Renal cortex interstitium (tissue), 15 donors: Measurements from ENCODE around the gene CNDP2. TPM values are rescaled to one million over a fixed set of nuclear protein-coding genes. Genes with fewer than 3 reads are reported as not detected.

Experiments used
- DNase-seq, 11 donors: peaks; one replicate each; pipeline ENCODE4 v3.0.0-alpha.2; 2013; ENCODE audit warnings: low read depth in 9 of 11, low spot score in 4 of 11; ENCODE audit errors: extremely low read depth in 1 of 11
- long read RNA-seq, 16 experiments: transcript quantifications; one replicate each; lab custom pipeline, GENCODE V29; 2026
- polyA plus RNA-seq, 3 donors: library from polyadenylated mRNA; unstranded; fragments of 120-200 nt; gene quantifications; one replicate each; pipeline ENCODE4 v1.2.1, GENCODE V29; 2013; ENCODE audit not compliant: insufficient read length in 3 of 3

CNDP2 gene
- polyA plus RNA-seq = 100 to 1,000 TPM; 275 to 363 (median 290) TPM
- long read RNA-seq, donor 1, full-length matches to known transcripts = 25 of 66 reads
- long read RNA-seq, donor 1, partial matches to known transcripts = 41 of 66 reads
- long read RNA-seq, donor 1, other reads (novel, unspliced or antisense) = 0 of 66 reads
- long read RNA-seq, donor 2, full-length matches to known transcripts = 25 of 33 reads
- long read RNA-seq, donor 2, partial matches to known transcripts = 8 of 33 reads
- long read RNA-seq, donor 2, other reads (novel, unspliced or antisense) = 0 of 33 reads
- long read RNA-seq, donor 3, full-length matches to known transcripts = 39 of 115 reads
- long read RNA-seq, donor 3, partial matches to known transcripts = 70 of 115 reads
- long read RNA-seq, donor 3, other reads (novel, unspliced or antisense) = 6 of 115 reads
- long read RNA-seq, donor 4, full-length matches to known transcripts = 42 of 62 reads
- long read RNA-seq, donor 4, partial matches to known transcripts = 20 of 62 reads
- long read RNA-seq, donor 4, other reads (novel, unspliced or antisense) = 0 of 62 reads
- long read RNA-seq, donor 5 = 0 reads
- long read RNA-seq, donor 6, full-length matches to known transcripts = 36 of 69 reads
- long read RNA-seq, donor 6, partial matches to known transcripts = 33 of 69 reads
- long read RNA-seq, donor 6, other reads (novel, unspliced or antisense) = 0 of 69 reads
- long read RNA-seq, donor 7, full-length matches to known transcripts = 30 of 62 reads
- long read RNA-seq, donor 7, partial matches to known transcripts = 32 of 62 reads
- long read RNA-seq, donor 7, other reads (novel, unspliced or antisense) = 0 of 62 reads
- long read RNA-seq, donor 8 = 0 reads
- long read RNA-seq, donor 9, full-length matches to known transcripts = 20 of 69 reads
- long read RNA-seq, donor 9, partial matches to known transcripts = 44 of 69 reads
- long read RNA-seq, donor 9, other reads (novel, unspliced or antisense) = 5 of 69 reads
- long read RNA-seq, donor 10, full-length matches to known transcripts = 25 of 53 reads
- long read RNA-seq, donor 10, partial matches to known transcripts = 28 of 53 reads
- long read RNA-seq, donor 10, other reads (novel, unspliced or antisense) = 0 of 53 reads
- long read RNA-seq, donor 11, full-length matches to known transcripts = 17 of 22 reads
- long read RNA-seq, donor 11, partial matches to known transcripts = 5 of 22 reads
- long read RNA-seq, donor 11, other reads (novel, unspliced or antisense) = 0 of 22 reads
- long read RNA-seq, donor 12, full-length matches to known transcripts = 10 of 31 reads
- long read RNA-seq, donor 12, partial matches to known transcripts = 21 of 31 reads
- long read RNA-seq, donor 12, other reads (novel, unspliced or antisense) = 0 of 31 reads
- long read RNA-seq, donor 13 = 0 reads
- long read RNA-seq, donor 14, full-length matches to known transcripts = 24 of 36 reads
- long read RNA-seq, donor 14, partial matches to known transcripts = 7 of 36 reads
- long read RNA-seq, donor 14, other reads (novel, unspliced or antisense) = 5 of 36 reads
- long read RNA-seq, donor 15, full-length matches to known transcripts = 15 of 27 reads
- long read RNA-seq, donor 15, partial matches to known transcripts = 12 of 27 reads
- long read RNA-seq, donor 15, other reads (novel, unspliced or antisense) = 0 of 27 reads
- long read RNA-seq, donor 16, full-length matches to known transcripts = 81 of 166 reads
- long read RNA-seq, donor 16, partial matches to known transcripts = 79 of 166 reads
- long read RNA-seq, donor 16, other reads (novel, unspliced or antisense) = 6 of 166 reads

- peak; percentile 98 to 100 (median 99) for DNase-seq
Observed at GRCh38 chr18:74495581-74496507, at the start of gene CNDP2. TSS of gene CNDP2 (plus strand) at chr18:74496363. CDS start at chr18:74499974, 3,611 bp downstream.

GRCh38 chr18:74446631-74447403, 49.3 kb upstream of the CNDP2 start:
- DNase-seq = no peak

GRCh38 chr18:74447404-74448152, 48.6 kb upstream of the CNDP2 start:
- DNase-seq = no peak

- no peak for DNase-seq
Observed at GRCh38 chr18:74450626-74451025, 45.5 kb upstream of the CNDP2 start.

GRCh38 chr18:74451148-74451547, 45.0 kb upstream of the CNDP2 start:
- DNase-seq = no peak

- DNase-seq = peak in 3 of 11 donors; percentile 18 to 37 (median 28)
Observed at GRCh38 chr18:74453016-74453566, 43.1 kb upstream of the CNDP2 start.

- no peak for DNase-seq
Observed at GRCh38 chr18:74453642-74454198, 42.4 kb upstream of the CNDP2 start.

GRCh38 chr18:74454279-74454751, 41.8 kb upstream of the CNDP2 start:
- DNase-seq = no peak

- no peak for DNase-seq
Observed at GRCh38 chr18:74455386-74455785, 40.8 kb upstream of the CNDP2 start.

GRCh38 chr18:74456017-74456348, 40.2 kb upstream of the CNDP2 start:
- no peak for DNase-seq

GRCh38 chr18:74456349-74457042, 39.7 kb upstream of the CNDP2 start:
- DNase-seq = no peak

GRCh38 chr18:74457043-74457724, 39.0 kb upstream of the CNDP2 start, which contains the start of gene DIPK1C:
TSS of gene DIPK1C (minus strand) at chr18:74457308. CDS start at chr18:74457259, 49 bp downstream.
- peak in 1 of 11 donors; percentile 19 for DNase-seq

GRCh38 chr18:74457725-74458421, 38.3 kb upstream of the CNDP2 start:
- no peak for DNase-seq
